NB4 (cell line): ENCODE results near the gene TXNDC9.

Experiments used
- CTCF ChIP-seq: IDR thresholded peaks from one replicate; pipeline ENCODE4 v1.5.1; 2012; ENCODE audit warnings: low read depth, low read length
- MAX ChIP-seq: IDR thresholded peaks from 2 replicates; pipeline ENCODE4 v1.6.1; 2011; ENCODE audit warnings: low read depth, low read length
- MYC ChIP-seq: IDR thresholded peaks from 2 replicates; pipeline ENCODE4 v1.6.1; 2011; ENCODE audit warnings: low read depth, low read length
- POLR2A ChIP-seq: IDR thresholded peaks from 2 replicates; pipeline ENCODE4 v1.6.1; 2011; ENCODE audit warnings: mild to moderate bottlenecking; ENCODE audit not compliant: insufficient read length; ENCODE audit errors: extremely low read depth

- no peak for TF ChIP-seq CTCF
- no peak for TF ChIP-seq POLR2A
- no peak for TF ChIP-seq MAX
- TF ChIP-seq MYC: no peak
Measured at GRCh38 chr2:99340669-99341236, 4.6 kb upstream of the TXNDC9 start.
